ENCODE data around the gene RANBP3L. TPM values are rescaled to one million over a fixed set of nuclear protein-coding genes. Genes with fewer than 3 reads are reported as not detected.
"Not testable (repeated sequence)": the region's sequence is repeated elsewhere in the genome, so short reads cannot be mapped to it uniquely, and the experiment has no call there.

Gene RANBP3L, protein sequence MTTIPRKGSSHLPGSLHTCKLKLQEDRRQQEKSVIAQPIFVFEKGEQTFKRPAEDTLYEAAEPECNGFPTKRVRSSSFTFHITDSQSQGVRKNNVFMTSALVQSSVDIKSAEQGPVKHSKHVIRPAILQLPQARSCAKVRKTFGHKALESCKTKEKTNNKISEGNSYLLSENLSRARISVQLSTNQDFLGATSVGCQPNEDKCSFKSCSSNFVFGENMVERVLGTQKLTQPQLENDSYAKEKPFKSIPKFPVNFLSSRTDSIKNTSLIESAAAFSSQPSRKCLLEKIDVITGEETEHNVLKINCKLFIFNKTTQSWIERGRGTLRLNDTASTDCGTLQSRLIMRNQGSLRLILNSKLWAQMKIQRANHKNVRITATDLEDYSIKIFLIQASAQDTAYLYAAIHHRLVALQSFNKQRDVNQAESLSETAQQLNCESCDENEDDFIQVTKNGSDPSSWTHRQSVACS
- 7.1 TPM for total RNA-seq
- polyA plus RNA-seq (ENCODE audit: insufficient read depth, low read depth, low replicate concordance): 8.7 TPM
- long read RNA-seq, donor 1: 0 reads
- long read RNA-seq, donor 2, partial matches to known transcripts: 0 of 1 reads
- long read RNA-seq, donor 2, other reads (novel, unspliced or antisense): 0 of 1 reads
- long read RNA-seq, donor 3, partial matches to known transcripts: 0 of 2 reads
- long read RNA-seq, donor 3, other reads (novel, unspliced or antisense): 0 of 2 reads
- long read RNA-seq, donor 4, partial matches to known transcripts: 0 of 2 reads
- long read RNA-seq, donor 4, other reads (novel, unspliced or antisense): 0 of 2 reads
- long read RNA-seq, donor 5: 0 reads
- long read RNA-seq, donor 6: 0 reads
- long read RNA-seq, donor 7, partial matches to known transcripts: 3 of 5 reads
- long read RNA-seq, donor 7, other reads (novel, unspliced or antisense): 1 of 5 reads
- long read RNA-seq, donor 8: 0 reads
- long read RNA-seq, donor 9: 0 reads
- long read RNA-seq, donor 10: 0 reads

GRCh38 chr5:36301858-36302603 lies at the start of gene RANBP3L:
Gene RANBP3L (minus strand): TSS chr5:36301902. CDS start chr5:36301416, 486 bp downstream.
- Histone ChIP-seq H3K9ac (ENCODE audit: low read length in 3 of 3) (peak within 1 kb of the TSS; percentile 8 to 65 (median 57)), H3K27ac (ENCODE audit: low read depth in 2 of 2, low read length in 2 of 2) (peak within 1 kb of the TSS; percentile 86 to 91), H3K9me3 (ENCODE audit: control insufficient read depth in 2 of 3, insufficient read depth in 1 of 3, low read length in 3 of 3) (no peaks in the 10 kb centered on the region), H3K4me3 (ENCODE audit: low read length in 3 of 3) (peak within 1 kb of the TSS; percentile 32 to 78 (median 66)), H3K27me3 (ENCODE audit: control insufficient read depth, insufficient read depth, low read length) (no peaks in the 10 kb centered on the region), H3K4me1 (ENCODE audit: control insufficient read depth in 2 of 3, insufficient read depth in 2 of 3, low read depth in 1 of 3, low read length in 3 of 3) (peaks cover 3 to 13% (median 6%) of the 10 kb centered on the region in 3 donors), H3K36me3 (ENCODE audit: control insufficient read depth in 2 of 3, insufficient read depth in 3 of 3, low read length in 3 of 3) (no peaks in the 10 kb centered on the region)
- FAIRE-seq (peak; percentile 83), DNase-seq (peak in 3 of 5 donors; percentile 23 to 84 (median 76))
- TF ChIP-seq, protein P1, sequence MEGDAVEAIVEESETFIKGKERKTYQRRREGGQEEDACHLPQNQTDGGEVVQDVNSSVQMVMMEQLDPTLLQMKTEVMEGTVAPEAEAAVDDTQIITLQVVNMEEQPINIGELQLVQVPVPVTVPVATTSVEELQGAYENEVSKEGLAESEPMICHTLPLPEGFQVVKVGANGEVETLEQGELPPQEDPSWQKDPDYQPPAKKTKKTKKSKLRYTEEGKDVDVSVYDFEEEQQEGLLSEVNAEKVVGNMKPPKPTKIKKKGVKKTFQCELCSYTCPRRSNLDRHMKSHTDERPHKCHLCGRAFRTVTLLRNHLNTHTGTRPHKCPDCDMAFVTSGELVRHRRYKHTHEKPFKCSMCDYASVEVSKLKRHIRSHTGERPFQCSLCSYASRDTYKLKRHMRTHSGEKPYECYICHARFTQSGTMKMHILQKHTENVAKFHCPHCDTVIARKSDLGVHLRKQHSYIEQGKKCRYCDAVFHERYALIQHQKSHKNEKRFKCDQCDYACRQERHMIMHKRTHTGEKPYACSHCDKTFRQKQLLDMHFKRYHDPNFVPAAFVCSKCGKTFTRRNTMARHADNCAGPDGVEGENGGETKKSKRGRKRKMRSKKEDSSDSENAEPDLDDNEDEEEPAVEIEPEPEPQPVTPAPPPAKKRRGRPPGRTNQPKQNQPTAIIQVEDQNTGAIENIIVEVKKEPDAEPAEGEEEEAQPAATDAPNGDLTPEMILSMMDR (IDR thresholded peaks at IDR 0.05; ENCODE audit: borderline replicate concordance, extremely low read depth, insufficient read depth): no peak
- intact Hi-C loops (cut with DNase I): no loop called here

GRCh38 chr5:36346896-36347690 lies 45.4 kb upstream of the RANBP3L start:
- H3K4me1 ChIP-seq (ENCODE audit: control insufficient read depth in 2 of 3, insufficient read depth in 2 of 3, low read depth in 1 of 3, low read length in 3 of 3): no peaks in the 10 kb centered on the region
- no peak overlapping the region for H3K27ac ChIP-seq (ENCODE audit: low read depth in 2 of 2, low read length in 2 of 2)
- no peak overlapping the region for H3K9ac ChIP-seq (ENCODE audit: low read length in 3 of 3)
- no peaks in the 10 kb centered on the region for H3K9me3 ChIP-seq (ENCODE audit: control insufficient read depth in 2 of 3, insufficient read depth in 1 of 3, low read length in 3 of 3)
- TF ChIP-seq, protein P1 (IDR thresholded peaks at IDR 0.05; ENCODE audit: borderline replicate concordance, extremely low read depth, insufficient read depth): no peak
- no peaks in the 10 kb centered on the region for H3K36me3 ChIP-seq (ENCODE audit: control insufficient read depth in 2 of 3, insufficient read depth in 3 of 3, low read length in 3 of 3)
- peak in 1 of 5 donors; percentile 22 for DNase-seq
- intact Hi-C loops (cut with DNase I): no loop called here
- H3K4me3 ChIP-seq (ENCODE audit: low read length in 3 of 3): no peak overlapping the region
- no peak for FAIRE-seq
- H3K27me3 ChIP-seq (ENCODE audit: control insufficient read depth, insufficient read depth, low read length): no peaks in the 10 kb centered on the region

GRCh38 chr5:36344899-36345298 lies 43.2 kb upstream of the RANBP3L start:
- DNase-seq (no peak), FAIRE-seq (no peak)
- Histone ChIP-seq H3K27me3 (ENCODE audit: control insufficient read depth, insufficient read depth, low read length) (no peaks in the 10 kb centered on the region), H3K27ac (ENCODE audit: low read depth in 2 of 2, low read length in 2 of 2) (no peak overlapping the region), H3K9me3 (ENCODE audit: control insufficient read depth in 2 of 3, insufficient read depth in 1 of 3, low read length in 3 of 3) (no peaks in the 10 kb centered on the region), H3K4me1 (ENCODE audit: control insufficient read depth in 2 of 3, insufficient read depth in 2 of 3, low read depth in 1 of 3, low read length in 3 of 3) (no peaks in the 10 kb centered on the region), H3K9ac (ENCODE audit: low read length in 3 of 3) (no peak overlapping the region), H3K4me3 (ENCODE audit: low read length in 3 of 3) (no peak overlapping the region), H3K36me3 (ENCODE audit: control insufficient read depth in 2 of 3, insufficient read depth in 3 of 3, low read length in 3 of 3) (no peaks in the 10 kb centered on the region)
- intact Hi-C loops (cut with DNase I): no loop called here
- TF ChIP-seq, protein P1 (IDR thresholded peaks at IDR 0.05; ENCODE audit: borderline replicate concordance, extremely low read depth, insufficient read depth): no peak

GRCh38 chr5:36341720-36342119 lies 40.0 kb upstream of the RANBP3L start:
- H3K36me3 ChIP-seq (ENCODE audit: control insufficient read depth in 2 of 3, insufficient read depth in 3 of 3, low read length in 3 of 3); DNase-seq: not testable (repeated sequence)

More at GRCh38 chr5:36341720-36342119, 40.0 kb upstream of the RANBP3L start:
- H3K27me3 ChIP-seq (ENCODE audit: control insufficient read depth, insufficient read depth, low read length); H3K9me3 ChIP-seq (ENCODE audit: control insufficient read depth in 2 of 3, insufficient read depth in 1 of 3, low read length in 3 of 3); H3K4me3 ChIP-seq (ENCODE audit: low read length in 3 of 3); H3K27ac ChIP-seq (ENCODE audit: low read depth in 2 of 2, low read length in 2 of 2); H3K4me1 ChIP-seq (ENCODE audit: control insufficient read depth in 2 of 3, insufficient read depth in 2 of 3, low read depth in 1 of 3, low read length in 3 of 3); FAIRE-seq; intact Hi-C loops (cut with DNase I); H3K9ac ChIP-seq (ENCODE audit: low read length in 3 of 3): not testable (repeated sequence)

All from kidney (tissue), 22 donors.